Activated CD8-positive, alpha-beta memory T cell treated with anti-CD3 and anti-CD28 coated beads, Interleukin-2, amount 50 U/mL, for 48 hours (primary cell): Measurements from ENCODE around the gene COX19.
A peak's percentile ranks its signal among the peaks of the same experiment; 100 is the strongest.

Experiments used
- DNase-seq: peaks from one replicate; pipeline ENCODE4 v3.0.0-alpha.2; 2020

Gene COX19

DNA sequence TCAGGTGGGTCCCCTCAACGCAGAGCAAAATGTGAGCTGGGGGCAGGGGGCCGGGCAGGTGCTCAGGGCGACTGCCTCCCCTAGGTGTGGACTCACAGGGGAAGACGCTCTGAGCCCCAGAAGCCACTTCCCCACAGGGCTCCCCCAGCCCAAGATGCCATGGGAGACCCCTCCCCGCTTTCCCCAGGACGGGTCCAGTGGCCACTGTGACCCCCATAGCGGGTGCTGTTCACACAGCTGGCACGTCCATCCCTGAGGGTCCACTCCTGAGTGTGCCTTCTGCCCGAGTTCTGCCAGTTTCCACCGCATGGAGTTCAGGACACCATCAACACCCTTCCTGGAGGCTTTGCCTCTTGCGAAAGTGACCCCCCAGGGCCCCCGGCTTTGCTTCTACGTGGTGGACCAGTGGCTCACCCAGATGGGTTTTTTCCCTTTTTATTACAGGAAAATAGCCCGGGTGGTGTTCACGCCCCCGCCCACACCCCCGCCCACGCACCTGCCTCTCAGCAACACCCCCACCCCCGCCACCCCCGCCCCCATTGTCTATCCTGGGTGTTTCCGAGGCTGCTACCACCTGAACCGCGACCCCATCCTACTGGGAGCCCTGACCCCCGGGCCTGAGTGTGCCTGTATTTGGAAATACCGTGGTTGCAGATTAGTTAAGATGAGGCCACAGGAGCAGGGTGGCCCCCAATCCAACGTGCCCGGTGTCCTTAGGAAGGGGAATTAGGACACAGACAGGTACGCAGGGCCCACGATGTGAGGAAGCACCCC lies 52.8 kb downstream of the COX19 start:
- DNase-seq: peak; percentile 79

DNA sequence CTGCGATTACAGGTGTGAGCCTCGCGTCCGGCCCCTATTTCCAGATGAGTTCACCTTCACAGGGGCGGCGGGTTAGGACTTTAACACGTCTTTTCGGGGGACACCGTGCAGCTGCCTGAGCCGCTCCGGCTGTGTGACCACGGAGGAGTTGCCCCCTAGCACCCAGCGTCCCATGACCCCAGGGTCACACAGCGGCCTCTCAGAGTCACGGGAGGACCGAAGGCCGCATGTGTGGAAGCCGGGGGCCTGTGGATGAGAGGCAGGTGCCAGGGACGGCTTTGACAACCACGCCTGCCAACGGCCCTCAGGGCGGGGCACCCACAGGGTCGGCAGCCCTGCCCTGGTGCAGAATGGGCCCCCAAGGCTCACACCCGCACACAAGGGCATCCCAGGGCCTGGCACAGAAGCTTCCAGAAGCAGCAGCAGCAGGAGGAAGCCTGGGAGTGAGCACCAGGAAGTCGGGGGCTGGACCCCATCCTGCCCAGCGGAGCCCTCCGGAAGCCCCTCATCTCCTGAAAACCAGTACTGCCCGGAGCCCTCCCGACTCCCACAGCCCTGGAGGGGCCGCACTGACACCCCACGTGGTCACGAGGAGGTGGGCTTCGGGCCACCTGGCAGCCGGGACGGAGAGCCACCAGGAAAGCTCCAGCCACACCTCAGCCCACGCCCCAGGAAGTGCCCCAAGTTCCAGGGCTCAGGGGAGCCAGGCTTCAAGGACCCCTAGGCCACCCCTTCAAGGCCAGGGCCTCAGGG lies 53.6 kb downstream of the COX19 start:
- peak; percentile 73 for DNase-seq

DNA sequence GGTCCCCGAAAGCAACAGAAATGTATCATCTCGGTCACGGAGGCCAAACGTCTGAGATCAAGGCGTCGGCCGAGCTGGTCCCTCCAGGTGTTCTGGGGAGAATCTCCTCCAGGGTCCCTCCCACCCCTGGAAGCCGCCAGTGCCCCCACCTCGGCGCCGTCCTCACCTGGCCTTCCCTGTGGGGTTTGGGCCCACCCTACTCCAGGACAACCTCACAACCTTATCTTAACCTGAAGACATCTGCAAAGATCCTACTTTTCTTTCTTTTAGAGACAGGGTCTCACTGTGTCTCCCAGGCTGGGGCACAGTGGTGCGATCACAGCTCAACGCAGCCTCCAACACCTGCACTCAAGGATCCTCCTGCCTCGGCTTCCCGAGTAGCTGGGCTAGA lies 54.3 kb downstream of the COX19 start:
- DNase-seq: no peak

DNA sequence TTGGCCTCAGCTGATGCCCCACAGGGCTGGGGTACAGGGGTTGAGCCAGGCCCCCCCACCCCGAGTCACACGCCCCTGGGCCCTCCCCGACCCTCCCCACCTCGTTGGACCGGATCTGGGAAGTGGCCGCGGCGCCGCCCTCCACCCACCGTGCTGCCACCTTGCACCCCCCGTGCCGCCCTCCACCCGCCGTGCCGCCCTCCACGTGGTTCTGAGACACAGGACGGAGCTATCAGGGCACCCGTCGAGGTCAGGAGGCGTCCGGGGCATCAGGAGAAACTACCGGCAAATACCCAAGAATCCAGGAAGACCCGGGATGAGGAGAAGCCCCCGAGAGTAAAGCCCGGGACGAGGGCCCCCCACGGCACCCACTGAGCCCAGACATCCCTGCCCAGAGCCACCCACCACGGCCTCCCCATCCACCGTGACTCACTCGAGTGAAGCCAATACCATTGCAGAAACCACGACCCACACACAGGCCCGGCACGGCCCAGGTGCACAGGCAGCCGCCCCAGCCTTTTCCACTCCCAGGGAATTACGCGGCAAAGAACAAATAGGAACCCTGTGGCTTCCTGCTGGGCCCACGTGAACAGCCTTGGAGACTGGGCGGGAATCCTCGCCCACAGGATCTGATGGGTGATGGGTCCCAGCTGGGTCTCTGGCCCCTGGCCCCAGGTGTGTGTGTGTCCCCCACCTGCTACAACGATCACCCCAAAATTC lies 54.8 kb downstream of the COX19 start:
- peak; percentile 69 for DNase-seq

DNA sequence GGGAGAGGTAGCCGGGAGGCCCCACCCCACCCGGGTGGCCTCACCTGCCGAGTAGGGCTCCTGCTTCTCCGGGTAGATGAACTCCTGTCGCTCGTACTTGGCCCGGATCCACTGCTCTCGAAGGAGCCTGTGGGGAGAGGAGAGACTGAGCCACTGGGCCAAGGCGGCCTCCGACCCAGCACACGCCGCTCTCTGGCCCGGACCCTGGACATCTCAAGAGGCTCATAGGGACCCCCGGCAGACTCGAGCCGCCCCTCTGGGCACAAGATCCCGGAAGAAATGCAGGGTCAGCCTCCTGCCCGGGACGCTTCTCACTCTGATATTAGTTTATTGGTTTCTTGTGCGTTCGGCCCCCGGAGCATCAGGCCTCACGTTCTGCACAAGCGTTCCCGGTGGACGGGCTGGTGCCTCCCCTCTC lies 55.4 kb downstream of the COX19 start:
- peak; percentile 52 for DNase-seq

DNA sequence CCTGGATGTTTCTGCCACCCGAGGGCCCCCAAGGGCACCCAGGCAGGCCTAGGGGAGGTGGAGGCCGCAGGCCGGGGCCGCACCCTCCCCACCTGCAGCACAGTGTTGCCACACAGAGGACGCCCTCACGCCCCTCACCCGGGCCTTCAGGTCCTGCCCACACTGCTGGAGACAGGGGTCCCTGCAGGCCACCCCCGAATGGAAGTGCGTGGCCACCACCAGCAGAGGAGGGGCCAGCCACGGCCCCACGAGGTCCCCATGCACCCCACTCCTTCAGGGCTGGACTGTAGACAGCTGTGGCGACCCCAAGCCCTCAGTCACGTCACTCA lies 56.3 kb downstream of the COX19 start:
- no peak for DNase-seq

DNA sequence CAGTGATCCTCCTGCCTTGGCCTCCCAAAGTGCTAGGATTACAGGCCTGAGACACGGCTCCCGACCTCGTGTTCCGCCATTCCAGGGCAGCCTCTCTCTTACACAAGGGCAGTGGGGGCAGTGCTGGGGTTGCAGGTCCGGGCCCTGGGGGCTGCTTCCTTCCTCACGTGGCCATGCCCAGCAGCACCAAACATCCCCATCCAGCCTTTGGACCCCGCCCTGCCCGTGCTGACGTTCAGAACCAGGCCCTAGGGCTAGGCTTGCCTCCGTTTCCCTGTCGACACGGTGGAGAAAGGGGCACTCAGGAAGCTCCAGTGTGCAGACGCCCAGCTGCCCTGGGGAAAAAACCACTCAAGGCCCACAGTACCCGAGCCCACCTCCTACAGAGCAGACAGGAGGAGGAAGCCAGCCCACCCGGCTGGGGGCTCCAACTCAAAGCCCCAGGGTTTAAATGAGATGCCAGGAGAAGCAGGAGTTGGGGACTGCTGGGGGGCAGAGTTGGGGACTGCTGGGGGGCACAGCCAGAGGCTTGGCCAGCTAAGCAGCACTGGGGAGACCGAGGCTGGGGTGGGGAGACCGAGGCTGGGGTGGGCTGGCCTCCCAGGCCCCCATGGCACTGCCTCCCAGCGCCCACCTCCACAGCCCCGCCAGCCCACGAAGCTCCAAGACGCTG lies 56.8 kb downstream of the COX19 start:
- peak; percentile 47 for DNase-seq

DNA sequence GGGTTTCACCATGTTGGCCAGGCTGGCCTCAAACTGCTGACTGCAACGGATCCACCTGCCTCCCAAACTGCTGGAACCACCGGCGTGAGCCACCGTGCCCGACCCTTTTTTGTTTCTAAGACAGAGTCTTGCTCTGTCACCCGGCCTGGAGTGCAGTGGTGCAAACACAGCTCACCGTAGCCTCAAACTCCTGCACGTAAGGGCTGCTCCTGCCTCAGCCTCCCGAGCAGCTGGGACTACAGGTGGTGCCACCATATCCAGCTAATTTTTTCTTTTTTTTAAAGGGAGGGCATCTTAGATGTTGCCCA lies 57.3 kb downstream of the COX19 start:
- no peak for DNase-seq

DNA sequence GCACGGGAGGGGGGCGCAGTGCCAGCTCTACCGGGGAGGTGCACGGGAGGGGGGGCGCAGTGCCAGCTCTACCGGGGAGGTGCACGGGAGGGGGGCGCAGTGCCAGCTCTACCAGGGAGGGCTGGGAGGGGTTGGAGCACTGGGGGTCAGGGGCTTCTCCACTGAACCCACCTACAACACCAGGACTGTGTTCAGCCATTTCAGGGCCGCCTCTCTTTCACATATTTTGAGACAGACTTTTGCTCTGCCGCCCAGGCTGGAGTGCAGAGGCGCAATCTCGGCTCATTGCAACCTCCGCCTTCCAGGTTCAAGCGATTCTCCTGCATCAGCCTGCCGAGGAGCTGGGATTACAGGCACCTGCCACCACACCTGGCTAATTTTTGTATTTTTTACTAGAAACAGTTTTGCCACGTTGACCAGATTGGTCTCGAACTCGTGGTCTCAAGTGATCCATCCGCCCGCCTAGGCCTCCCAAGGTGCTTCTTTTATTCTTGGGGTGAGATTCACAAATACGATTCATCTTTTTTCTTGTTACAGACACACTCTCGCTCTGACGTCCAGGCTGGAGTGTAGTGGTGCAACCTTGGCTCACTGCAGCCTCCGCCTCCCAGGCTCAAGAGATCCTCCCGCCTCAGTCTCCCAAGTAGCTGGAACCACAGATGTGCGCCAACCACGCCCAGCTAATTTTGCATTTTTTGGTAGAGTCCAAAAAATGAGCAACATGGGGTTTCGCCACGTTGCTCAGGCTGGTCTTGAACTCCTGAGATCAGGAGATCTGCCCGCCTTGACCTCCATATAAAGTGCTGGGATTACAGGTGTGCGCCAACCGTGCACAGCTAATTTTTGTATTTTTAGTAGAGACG lies 57.9 kb downstream of the COX19 start:
- no peak for DNase-seq

DNA sequence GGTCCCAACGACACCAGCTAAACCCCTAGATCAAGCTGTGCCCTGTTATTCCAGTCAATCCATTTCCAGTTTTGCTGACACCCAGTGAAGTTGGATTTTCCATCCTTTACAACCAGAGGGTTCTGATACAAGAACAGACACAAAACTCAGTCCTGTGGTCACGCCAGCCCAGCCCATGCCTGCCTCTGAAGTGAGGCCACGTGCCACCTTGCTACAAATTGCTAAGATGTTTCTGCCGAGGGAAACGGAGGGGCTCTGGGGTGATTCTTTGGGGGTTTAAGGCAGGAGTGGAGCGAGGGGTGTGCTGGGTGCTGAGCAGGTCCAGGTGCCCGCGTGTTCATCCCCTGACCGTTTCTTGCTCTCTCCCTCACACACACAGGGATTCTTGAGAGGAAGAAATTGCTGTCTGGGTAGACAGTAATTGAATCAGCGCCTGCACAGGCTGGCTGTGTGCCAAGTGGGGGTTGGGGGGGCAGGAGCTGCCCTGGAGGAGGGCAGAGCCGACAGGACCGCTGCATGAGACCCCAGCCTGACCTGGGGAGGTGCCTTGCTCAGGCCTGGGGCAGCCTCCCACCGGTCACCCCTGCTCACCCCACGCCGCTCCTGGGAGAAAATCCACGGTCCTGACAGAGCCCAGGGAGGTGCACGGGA lies 58.9 kb downstream of the COX19 start:
- no peak for DNase-seq
